ENCODE data around the gene RSPH3. TPM values are rescaled to one million over a fixed set of nuclear protein-coding genes. Genes with fewer than 3 reads are reported as not detected.

RSPH3 gene
- total RNA-seq, 1 donor from 2014 or later: 5.5 TPM

DNA sequence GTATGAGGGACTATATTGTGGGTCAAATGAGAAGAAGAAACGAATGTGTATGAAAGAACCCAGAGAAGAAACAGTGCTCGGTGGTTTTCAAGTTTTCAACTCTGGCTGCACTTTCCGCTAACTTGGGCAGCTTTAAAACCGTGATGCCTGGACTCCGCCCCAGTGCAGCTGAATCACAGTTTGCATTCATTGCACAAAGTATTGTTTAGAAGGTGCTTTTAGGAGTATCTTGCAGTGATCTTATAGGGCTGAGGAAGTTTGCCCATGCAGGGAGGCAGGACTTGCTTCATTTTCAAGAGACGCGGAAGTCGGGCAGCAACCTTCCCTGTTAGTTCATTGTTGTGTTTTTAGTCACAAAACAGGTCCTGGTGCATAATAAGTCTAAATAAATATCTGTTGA lies 52.7 kb downstream of the RSPH3 start:
- no peak for FAIRE-seq
- no peaks in the 10 kb centered on the region for H3K27me3 ChIP-seq (ENCODE audit: control insufficient read depth, insufficient read depth, low read length)
- H3K36me3 ChIP-seq (ENCODE audit: control insufficient read depth, insufficient read depth, low read length): no peaks in the 10 kb centered on the region
- TF ChIP-seq CTCF (IDR thresholded peaks at IDR 0.05; ENCODE audit: insufficient read depth, low read length, severe bottlenecking): no peak
- no peak for DNase-seq (ENCODE audit: low read depth)
- no peak overlapping the region for H3K4me3 ChIP-seq (ENCODE audit: low read depth, low read length)

DNA sequence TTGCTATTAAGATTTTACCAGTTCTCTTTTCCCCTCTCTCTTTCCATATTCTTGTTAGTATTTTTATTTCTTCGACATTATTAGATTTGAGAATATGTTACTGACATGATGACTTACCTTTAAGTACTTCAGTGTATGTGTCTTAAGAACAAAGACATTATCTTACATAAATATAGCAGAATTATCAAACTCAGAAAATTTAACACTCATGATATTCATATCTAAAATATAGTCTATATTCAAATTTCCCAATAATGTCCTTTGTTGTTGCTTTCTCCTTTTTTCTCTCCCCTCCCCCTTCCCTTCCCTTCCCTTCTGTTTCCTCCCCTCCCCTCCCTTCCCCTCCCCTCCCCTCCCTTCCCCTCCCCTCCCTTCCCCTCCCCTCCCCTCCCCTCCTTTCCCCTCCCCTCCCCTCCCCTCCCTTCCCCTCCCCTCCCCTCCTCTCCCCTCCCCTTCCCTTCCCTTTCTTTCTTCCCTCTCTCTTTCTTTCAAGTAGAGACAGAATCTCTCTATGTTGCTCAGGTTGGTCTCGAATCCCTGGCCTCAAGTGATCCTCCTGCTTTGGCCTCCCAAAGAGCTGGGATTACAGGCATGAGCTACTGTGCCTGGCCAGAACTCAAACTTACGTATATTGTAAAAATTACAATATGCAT lies 56.5 kb downstream of the RSPH3 start:
- FAIRE-seq (no peak), DNase-seq (ENCODE audit: low read depth) (no peak)
- no peak for TF ChIP-seq CTCF (IDR thresholded peaks at IDR 0.05; ENCODE audit: insufficient read depth, low read length, severe bottlenecking)
- H3K4me3 ChIP-seq (ENCODE audit: low read depth, low read length): no peak overlapping the region
- H3K36me3 ChIP-seq (ENCODE audit: control insufficient read depth, insufficient read depth, low read length): no peaks in the 10 kb centered on the region
- no peaks in the 10 kb centered on the region for H3K27me3 ChIP-seq (ENCODE audit: control insufficient read depth, insufficient read depth, low read length)

- TF ChIP-seq CTCF (IDR thresholded peaks at IDR 0.05; ENCODE audit: insufficient read depth, low read length, severe bottlenecking): no peak
Observed at GRCh38 chr6:158942349-158942748, 57.7 kb downstream of the RSPH3 start.

DNA sequence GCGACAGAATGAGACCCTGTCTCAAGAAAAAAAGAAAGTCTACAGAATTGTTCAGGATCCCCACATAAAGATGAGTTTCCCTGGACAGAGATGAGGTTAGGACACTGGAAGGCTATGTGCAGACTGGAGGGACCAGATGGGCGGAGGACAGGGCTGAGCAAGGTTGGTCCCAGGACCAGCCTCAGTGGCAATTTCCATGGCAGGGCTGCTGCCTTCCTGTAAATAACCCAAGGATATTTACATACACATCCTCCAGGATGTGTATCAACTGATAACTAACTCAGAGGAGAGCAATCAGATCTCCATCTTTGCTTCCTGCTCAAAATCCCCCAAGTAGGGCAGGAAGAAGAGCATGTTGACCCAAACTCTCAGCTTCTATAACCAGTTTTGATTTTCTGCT lies 58.8 kb downstream of the RSPH3 start:
- FAIRE-seq: no peak
- H3K36me3 ChIP-seq (ENCODE audit: control insufficient read depth, insufficient read depth, low read length): no peaks in the 10 kb centered on the region
- DNase-seq (ENCODE audit: low read depth): no peak

More at GRCh38 chr6:158942349-158942748, 57.7 kb downstream of the RSPH3 start:
- no peak overlapping the region for H3K4me3 ChIP-seq (ENCODE audit: low read depth, low read length)
- H3K27me3 ChIP-seq (ENCODE audit: control insufficient read depth, insufficient read depth, low read length): no peaks in the 10 kb centered on the region
- FAIRE-seq: no peak
- no peak for DNase-seq (ENCODE audit: low read depth)
- no peaks in the 10 kb centered on the region for H3K36me3 ChIP-seq (ENCODE audit: control insufficient read depth, insufficient read depth, low read length)

GRCh38 chr6:158939255-158940159 lies 60.5 kb downstream of the RSPH3 start:
- TF ChIP-seq CTCF (IDR thresholded peaks at IDR 0.05; ENCODE audit: insufficient read depth, low read length, severe bottlenecking): no peak
- Histone ChIP-seq H3K27me3 (ENCODE audit: control insufficient read depth, insufficient read depth, low read length) (no peaks in the 10 kb centered on the region), H3K36me3 (ENCODE audit: control insufficient read depth, insufficient read depth, low read length) (no peaks in the 10 kb centered on the region), H3K4me3 (ENCODE audit: low read depth, low read length) (no peak overlapping the region)
- DNase-seq (ENCODE audit: low read depth): no peak
- FAIRE-seq: no peak

More for the DNA sequence above, 58.8 kb downstream of the RSPH3 start:
- H3K4me3 ChIP-seq (ENCODE audit: low read depth, low read length): no peak overlapping the region
- no peak for TF ChIP-seq CTCF (IDR thresholded peaks at IDR 0.05; ENCODE audit: insufficient read depth, low read length, severe bottlenecking)
- no peaks in the 10 kb centered on the region for H3K27me3 ChIP-seq (ENCODE audit: control insufficient read depth, insufficient read depth, low read length)
